GM18505 (cell line): ENCODE results near the gene CCDC201.
"Not testable (repeated sequence)": the region's sequence is repeated elsewhere in the genome, so short reads cannot be mapped to it uniquely, and the experiment has no call there.

Experiments used
- ATAC-seq: cut with Tn5 transposase; IDR thresholded peaks from one replicate; pipeline ENCODE4 v1.9.1; 2021; ENCODE audit not compliant: unreplicated experiment
- POLR2A ChIP-seq: IDR thresholded peaks from 4 replicates; pipeline ENCODE4 v1.6.1; 2011; ENCODE audit warnings: borderline replicate concordance; ENCODE audit not compliant: insufficient read depth, insufficient read length; ENCODE audit errors: extremely low read depth

Gene CCDC201

GRCh38 chr7:45826550-45826949 is 46.3 kb downstream of the CCDC201 start:
- not testable (repeated sequence) for ATAC-seq

- not testable (repeated sequence) for ATAC-seq
Measured at GRCh38 chr7:45818763-45819162, 54.1 kb downstream of the CCDC201 start.

- ATAC-seq = not testable (repeated sequence)
Measured at GRCh38 chr7:45817913-45818312, 55.0 kb downstream of the CCDC201 start.

GRCh38 chr7:45817016-45817415 is 55.9 kb downstream of the CCDC201 start:
- ATAC-seq = not testable (repeated sequence)

GRCh38 chr7:45814216-45815118 is 58.4 kb downstream of the CCDC201 start:
- not testable (repeated sequence) for ATAC-seq

GRCh38 chr7:45813771-45814170 is 59.1 kb downstream of the CCDC201 start:
- not testable (repeated sequence) for ATAC-seq

- no peak for ATAC-seq
Measured at GRCh38 chr7:45812946-45813345, 59.9 kb downstream of the CCDC201 start.

GRCh38 chr7:45811652-45812234 is 61.1 kb downstream of the CCDC201 start:
- ATAC-seq = not testable (repeated sequence)

More at GRCh38 chr7:45812946-45813345, 59.9 kb downstream of the CCDC201 start:
- no peak for TF ChIP-seq POLR2A

- ATAC-seq = not testable (repeated sequence)
Measured at GRCh38 chr7:45810451-45811005, 62.4 kb downstream of the CCDC201 start.
